Kidney (tissue), 14 donors: ENCODE measurements around the gene SH3RF3. TPM values are rescaled to one million over a fixed set of nuclear protein-coding genes. Genes with fewer than 3 reads are reported as not detected.

Source experiments
- DNase-seq, 5 donors: peaks; one replicate each; pipeline ENCODE4 v3.0.0-alpha.2; 2013 to 2020
- FAIRE-seq: peaks from 2 replicates; lab custom pipeline; 2012; peaks lifted over from hg19 to GRCh38; lab: Jason Lieb, UNC
- H3K27ac ChIP-seq, 2 donors: one replicate each; pipeline ENCODE4 v1.7.0; 2013; ENCODE audit warnings: low read depth in 2 of 2, low read length in 2 of 2, inconsistent platforms in 1 of 2
- H3K27me3 ChIP-seq: one replicate; pipeline ENCODE4 v1.7.1; 2013; ENCODE audit warnings: low read length, inconsistent platforms; ENCODE audit not compliant: control insufficient read depth, insufficient read depth
- H3K36me3 ChIP-seq, 3 donors: one replicate each; pipeline versions ENCODE4 v1.7.0 to v1.7.1; 2013; ENCODE audit warnings: low read length in 3 of 3, control low read depth in 1 of 3, inconsistent platforms in 1 of 3; ENCODE audit not compliant: insufficient read depth in 3 of 3, control insufficient read depth in 2 of 3
- H3K4me1 ChIP-seq, 3 donors: one replicate each; pipeline versions ENCODE4 v1.7.0 to v1.7.1; 2013; ENCODE audit warnings: low read length in 3 of 3, inconsistent platforms in 1 of 3, low read depth in 1 of 3; ENCODE audit not compliant: control insufficient read depth in 2 of 3, insufficient read depth in 2 of 3
- H3K4me3 ChIP-seq, 3 donors: one replicate each; pipeline versions ENCODE4 v1.7.0 to v1.8.1; 2013; ENCODE audit warnings: low read length in 3 of 3, control low read depth in 1 of 3, inconsistent platforms in 1 of 3
- H3K9ac ChIP-seq, 3 donors: one replicate each; pipeline versions ENCODE4 v1.7.0 to v1.7.1; 2013; ENCODE audit warnings: low read length in 3 of 3, control low read depth in 1 of 3, inconsistent platforms in 1 of 3
- H3K9me3 ChIP-seq, 3 donors: one replicate each; pipeline versions ENCODE4 v1.7.0 to v1.7.1; 2013; ENCODE audit warnings: low read length in 3 of 3, control low read depth in 1 of 3, inconsistent platforms in 1 of 3; ENCODE audit not compliant: control insufficient read depth in 2 of 3, insufficient read depth in 1 of 3
- CTCF ChIP-seq: IDR thresholded peaks from 3 replicates; pipeline ENCODE4 v1.5.1; 2012; ENCODE audit warnings: mild to moderate bottlenecking, moderate library complexity, borderline replicate concordance; ENCODE audit not compliant: insufficient read depth; ENCODE audit errors: extremely low read depth
- intact Hi-C: fragments of 100-400 bp; cut with DNase I; formaldehyde crosslinking; loops from one replicate; pipeline ENCODE4 v1.11.1; 2022
- polyA plus RNA-seq: library from polyadenylated mRNA; stranded (reverse); fragments of 350-450 nt; fragmentation: Illumina TruSeq; extraction: RNeasy Lipid Tissue Mini Kit (QIAGEN cat#74804); gene quantifications from one replicate; pipeline ENCODE4 v1.2.3, GENCODE V29; 2014; ENCODE audit warnings: low read depth, low replicate concordance; ENCODE audit not compliant: insufficient read depth
- total RNA-seq: library from RNA; stranded (reverse); fragmentation: NEBNext Ultra II Directional; extraction: Animal tissue kit (Norgen Biotek cat#: 25700); gene quantifications from one replicate; pipeline ENCODE4 v1.2.1, GENCODE V29; 2021
- donor health status: control.
- donor health status: control.
- donor health status: control.
- donor health status: control.
- donor health status: control.
- donor health status: DM: yes; HTN: yes; CAD: no.
- donor health status: Normal renal cell carcinoma (clear cell type).

Gene SH3RF3
- total and polyA plus RNA-seq, 2 donors from 2014 or later, result 1.7 to 10.7 TPM

- no peak overlapping the region for H3K9ac ChIP-seq
- peaks cover 0 to 15% (median 11%) of the 10 kb centered on the region in 3 donors for H3K4me1 ChIP-seq
- no peaks in the 10 kb centered on the region for H3K36me3 ChIP-seq
- H3K27me3 ChIP-seq, result no peaks in the 10 kb centered on the region
- H3K27ac ChIP-seq, result no peak overlapping the region
- intact Hi-C loops, result no loop called here
- H3K4me3 ChIP-seq, result no peak overlapping the region
- no peak for TF ChIP-seq CTCF
- no peak for FAIRE-seq
- H3K9me3 ChIP-seq, result no peaks in the 10 kb centered on the region
- DNase-seq, result peak in 1 of 5 donors; percentile 32
These were observed 129.4 kb downstream of the SH3RF3 start for GRCh38 chr2:109258376-109258775.

- H3K9me3 ChIP-seq, result no peaks in the 10 kb centered on the region
- no peak overlapping the region for H3K27ac ChIP-seq
- no peak overlapping the region for H3K9ac ChIP-seq
- DNase-seq (peak in 1 of 5 donors; percentile 23), FAIRE-seq (no peak)
- no peaks in the 10 kb centered on the region for H3K27me3 ChIP-seq
- H3K4me3 ChIP-seq, result no peak overlapping the region
- peaks cover 0 to 15% (median 11%) of the 10 kb centered on the region in 3 donors for H3K4me1 ChIP-seq
- intact Hi-C loops, result no loop called here
- H3K36me3 ChIP-seq, result no peaks in the 10 kb centered on the region
- TF ChIP-seq CTCF, result no peak
These were observed 130.0 kb downstream of the SH3RF3 start for GRCh38 chr2:109258905-109259540.

- intact Hi-C loops, result no loop called here
- H3K27ac ChIP-seq, result no peak overlapping the region
- peak in 1 of 5 donors; percentile 19 for DNase-seq
- no peaks in the 10 kb centered on the region for H3K27me3 ChIP-seq
- H3K36me3 ChIP-seq, result no peaks in the 10 kb centered on the region
- FAIRE-seq, result no peak
- H3K4me1 ChIP-seq, result peaks cover 0 to 16% (median 15%) of the 10 kb centered on the region in 3 donors
- H3K9me3 ChIP-seq, result no peaks in the 10 kb centered on the region
- no peak overlapping the region for H3K9ac ChIP-seq
- TF ChIP-seq CTCF, result no peak
- no peak overlapping the region for H3K4me3 ChIP-seq
These were observed 130.7 kb downstream of the SH3RF3 start for GRCh38 chr2:109259671-109260070.
